Neural progenitor cell (in vitro differentiated cells): Measurements from ENCODE around the gene HSD3B1.

Source experiments
- CTCF ChIP-seq: fragments of 200-600 bp; sonication (generic); IDR thresholded peaks from 2 replicates; pipeline ENCODE4 v1.5.1; 2017; ENCODE audit warnings: antibody characterized with exemption, mild to moderate bottlenecking
- EZH2 ChIP-seq: fragments of 200-600 bp; sonication (generic); IDR thresholded peaks from 2 replicates; pipeline ENCODE4 v1.6.1; 2017; ENCODE audit warnings: antibody characterized with exemption, mild to moderate bottlenecking, moderate library complexity

GRCh38 chr1:119467219-119467618 is 39.8 kb upstream of the HSD3B1 start:
- TF ChIP-seq CTCF, result no peak
- no peak for TF ChIP-seq EZH2
